Right forelimb (tissue), 1 donor: ENCODE results near the gene IPO13.
A peak's percentile ranks its signal among the peaks of the same experiment; 100 is the strongest.

Experiments used
- DNase-seq: peaks from one replicate; pipeline ENCODE4 v3.0.0-alpha.2; 2018

The IPO13 gene

DNA sequence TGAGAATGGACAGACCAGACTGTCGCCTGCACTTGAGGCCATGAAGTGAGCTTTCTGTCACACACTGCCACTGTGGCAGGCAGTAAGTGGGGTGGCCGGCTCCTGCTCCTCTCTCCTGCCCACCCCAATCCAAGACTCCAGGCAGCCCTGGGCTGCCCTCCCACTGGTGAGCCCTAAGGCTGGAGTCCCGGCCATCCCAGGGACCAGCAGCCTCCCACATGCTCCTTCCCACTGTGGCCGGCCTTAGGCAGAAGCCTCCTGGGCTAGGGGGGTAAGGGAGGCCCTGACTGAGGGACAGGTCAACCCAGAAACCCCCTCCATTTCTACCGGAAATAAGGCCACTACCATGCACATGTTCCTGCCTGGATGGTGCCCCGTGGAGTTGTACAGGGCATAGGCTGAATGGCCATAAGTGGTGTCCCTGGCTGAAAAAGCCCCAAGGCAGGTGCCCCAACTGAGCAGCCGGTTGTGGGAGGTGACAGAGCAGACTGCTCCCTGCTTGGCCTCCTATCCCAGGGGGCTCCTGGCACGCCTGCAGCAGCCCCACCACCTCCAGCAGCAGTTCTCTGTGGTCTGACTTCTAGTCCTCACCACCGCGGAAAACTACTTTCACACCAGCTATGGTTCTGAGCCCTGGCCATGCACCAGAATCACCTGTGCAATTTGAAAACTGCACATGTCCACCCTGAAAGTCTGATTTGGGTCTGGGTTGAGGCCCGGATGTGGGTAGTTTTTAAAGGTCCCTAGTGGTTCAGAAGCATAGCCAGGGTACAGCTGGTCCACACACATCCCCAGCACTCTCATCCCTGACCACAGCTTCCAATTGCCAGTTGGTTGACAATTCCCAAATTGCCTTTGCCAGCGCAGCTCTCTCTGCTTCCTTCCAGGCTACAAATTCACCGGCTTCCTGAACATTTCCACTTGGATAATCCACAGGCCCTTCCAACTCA lies 14.8 kb upstream of the IPO13 start:
- DNase-seq = peak; percentile 38

DNA sequence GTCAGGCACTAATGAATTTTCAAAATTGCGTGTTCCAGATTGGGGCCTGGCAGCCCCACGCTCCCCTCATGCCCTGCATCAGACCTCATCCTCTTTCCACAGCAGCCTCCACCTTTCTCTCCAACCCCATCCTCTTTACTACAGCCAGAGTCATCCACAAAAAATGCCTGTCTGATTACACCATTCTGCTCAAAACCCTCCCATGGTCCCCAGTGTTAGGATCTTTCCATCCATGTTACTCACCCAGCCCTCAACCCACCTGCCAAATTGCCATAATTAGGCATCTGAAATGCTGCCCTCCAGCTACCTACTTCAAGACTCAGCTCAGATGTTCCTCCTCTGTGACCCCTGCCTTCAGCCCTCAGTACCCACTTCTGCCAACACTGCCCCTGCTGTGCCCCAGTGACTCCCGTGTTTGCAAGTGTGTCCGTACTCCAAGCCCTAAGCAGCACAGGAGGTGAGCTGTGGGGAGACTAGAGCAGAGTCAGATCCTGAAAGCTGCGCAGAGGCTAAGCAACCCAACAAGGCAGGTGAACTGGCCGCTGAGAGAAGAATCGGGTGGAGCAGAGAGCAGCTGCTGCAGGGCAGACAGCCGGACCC lies 13.9 kb upstream of the IPO13 start:
- no peak for DNase-seq

DNA sequence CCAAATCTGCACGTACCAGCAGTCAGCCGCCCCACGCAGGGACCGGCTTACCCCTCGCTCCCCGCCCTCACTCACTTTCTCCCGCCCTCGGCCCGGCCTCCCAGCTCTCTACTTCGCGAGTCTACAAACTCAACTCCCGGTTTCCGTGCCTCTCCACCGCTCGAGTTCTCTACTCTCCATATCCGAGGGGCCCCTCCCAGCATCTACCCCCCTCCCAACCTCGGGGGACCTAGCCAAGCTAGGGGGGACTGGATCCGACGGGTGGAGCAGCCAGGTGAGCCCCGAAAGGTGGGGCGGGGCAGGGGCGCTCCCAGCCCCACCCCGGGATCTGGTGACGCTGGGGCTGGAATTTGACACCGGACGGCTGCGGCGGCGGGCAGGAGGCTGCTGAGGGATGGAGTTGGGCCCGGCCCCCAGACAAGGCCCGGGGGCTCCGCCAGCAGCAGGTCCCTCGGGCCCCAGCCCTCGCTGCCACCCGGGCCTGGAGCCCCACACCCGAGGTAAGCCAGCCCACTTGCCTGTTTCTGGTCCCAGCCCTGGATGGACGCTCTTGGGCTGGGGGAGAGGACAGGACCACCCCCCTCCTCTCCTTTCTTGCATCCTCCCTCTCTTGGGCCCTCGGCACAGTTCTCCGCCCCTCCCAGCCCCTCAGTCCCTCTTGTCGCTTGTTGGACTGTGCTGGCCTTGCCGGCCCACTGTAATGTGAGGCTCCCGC lies 13.2 kb upstream of the IPO13 start, which contains the start of gene ARTN:
TSS of gene ARTN (plus strand) at position 416 of the 715 bp plus-strand sequence. CDS start 1,856 bp downstream, outside the sequence.
- DNase-seq = peak; percentile 69

- peak; percentile 82 for DNase-seq
Observed at GRCh38 chr1:43934101-43934985, 12.4 kb upstream of the IPO13 start.

DNA sequence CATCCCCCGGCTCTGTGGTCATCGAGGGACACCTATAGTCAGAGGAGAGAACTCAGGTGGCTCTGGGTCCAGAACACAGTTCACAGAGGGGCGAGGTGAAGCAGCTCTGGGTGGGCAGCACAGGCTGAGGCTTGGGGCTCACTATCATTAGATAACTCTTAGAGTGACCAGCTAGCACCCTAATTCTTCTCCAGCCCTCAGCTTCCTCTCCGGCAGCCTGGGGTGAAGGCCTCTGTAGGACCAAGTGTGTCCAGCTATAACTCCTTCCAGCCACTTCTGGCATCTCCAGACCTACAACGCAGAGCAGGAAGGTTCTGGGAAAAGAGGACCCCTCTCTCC lies 11.8 kb upstream of the IPO13 start:
- DNase-seq = no peak

DNA sequence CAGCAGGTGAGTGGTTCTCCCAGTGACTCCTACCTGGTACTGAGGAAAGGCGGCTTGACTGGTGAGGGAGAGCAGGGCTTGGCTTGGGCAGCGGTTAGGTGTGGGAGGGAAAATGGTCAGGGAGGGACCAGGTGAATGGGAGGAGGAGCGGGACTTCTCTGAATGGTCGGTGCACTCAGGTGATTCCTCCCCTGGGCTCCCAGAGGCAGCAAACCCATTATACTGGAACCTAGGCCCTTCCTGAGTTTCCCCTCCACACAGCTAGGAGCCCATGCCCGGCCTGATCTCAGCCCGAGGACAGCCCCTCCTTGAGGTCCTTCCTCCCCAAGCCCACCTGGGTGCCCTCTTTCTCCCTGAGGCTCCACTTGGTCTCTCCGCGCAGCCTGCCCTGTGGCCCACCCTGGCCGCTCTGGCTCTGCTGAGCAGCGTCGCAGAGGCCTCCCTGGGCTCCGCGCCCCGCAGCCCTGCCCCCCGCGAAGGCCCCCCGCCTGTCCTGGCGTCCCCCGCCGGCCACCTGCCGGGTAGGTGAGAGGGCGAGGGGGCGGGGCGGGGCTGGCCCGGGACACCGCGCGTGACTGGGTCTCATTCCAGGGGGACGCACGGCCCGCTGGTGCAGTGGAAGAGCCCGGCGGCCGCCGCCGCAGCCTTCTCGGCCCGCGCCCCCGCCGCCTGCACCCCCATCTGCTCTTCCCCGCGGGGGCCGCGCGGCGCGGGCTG lies 10.9 kb upstream of the IPO13 start:
- peak; percentile 37 for DNase-seq

DNA sequence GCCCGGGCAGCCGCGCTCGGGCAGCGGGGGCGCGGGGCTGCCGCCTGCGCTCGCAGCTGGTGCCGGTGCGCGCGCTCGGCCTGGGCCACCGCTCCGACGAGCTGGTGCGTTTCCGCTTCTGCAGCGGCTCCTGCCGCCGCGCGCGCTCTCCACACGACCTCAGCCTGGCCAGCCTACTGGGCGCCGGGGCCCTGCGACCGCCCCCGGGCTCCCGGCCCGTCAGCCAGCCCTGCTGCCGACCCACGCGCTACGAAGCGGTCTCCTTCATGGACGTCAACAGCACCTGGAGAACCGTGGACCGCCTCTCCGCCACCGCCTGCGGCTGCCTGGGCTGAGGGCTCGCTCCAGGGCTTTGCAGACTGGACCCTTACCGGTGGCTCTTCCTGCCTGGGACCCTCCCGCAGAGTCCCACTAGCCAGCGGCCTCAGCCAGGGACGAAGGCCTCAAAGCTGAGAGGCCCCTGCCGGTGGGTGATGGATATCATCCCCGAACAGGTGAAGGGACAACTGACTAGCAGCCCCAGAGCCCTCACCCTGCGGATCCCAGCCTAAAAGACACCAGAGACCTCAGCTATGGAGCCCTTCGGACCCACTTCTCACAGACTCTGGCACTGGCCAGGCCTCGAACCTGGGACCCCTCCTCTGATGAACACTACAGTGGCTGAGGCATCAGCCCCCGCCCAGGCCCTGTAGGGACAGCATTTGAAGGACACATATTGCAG lies 10.2 kb upstream of the IPO13 start:
- peak; percentile 63 for DNase-seq

DNA sequence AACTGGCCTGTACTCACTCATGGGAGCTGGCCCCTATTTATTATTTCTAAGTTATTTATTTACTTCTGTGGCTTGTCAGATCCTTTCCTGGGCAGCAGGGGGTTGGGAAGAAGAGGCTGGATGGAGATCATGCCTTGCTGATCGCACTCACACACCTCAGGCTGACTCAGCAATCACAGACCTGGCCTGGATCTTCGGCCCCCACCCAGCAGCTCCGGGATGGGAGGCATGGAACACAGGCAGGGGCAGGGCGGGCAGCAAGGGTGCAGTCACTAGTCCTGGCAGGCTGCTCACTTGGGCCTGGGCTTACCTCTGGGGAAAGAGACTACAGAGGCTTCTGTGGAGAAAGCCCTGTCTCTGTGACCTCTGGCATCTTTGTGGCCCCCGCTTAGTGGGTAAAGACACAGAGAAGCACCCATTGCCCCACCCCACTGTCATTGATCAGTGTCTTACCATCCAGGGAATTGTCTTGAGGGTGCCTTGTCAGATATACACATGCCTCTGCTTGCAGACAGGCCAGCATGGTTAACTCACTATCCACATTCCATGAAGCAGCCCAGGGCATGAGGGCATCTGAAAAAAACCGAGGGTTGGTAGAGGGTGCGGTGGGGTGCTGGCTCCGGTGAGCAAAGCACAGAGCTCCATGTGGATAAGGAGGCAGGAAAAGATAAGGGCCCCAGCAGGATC lies 9.4 kb upstream of the IPO13 start:
- peak; percentile 42 for DNase-seq

- no peak for DNase-seq
Observed at GRCh38 chr1:43938383-43938782, 8.4 kb upstream of the IPO13 start.

DNA sequence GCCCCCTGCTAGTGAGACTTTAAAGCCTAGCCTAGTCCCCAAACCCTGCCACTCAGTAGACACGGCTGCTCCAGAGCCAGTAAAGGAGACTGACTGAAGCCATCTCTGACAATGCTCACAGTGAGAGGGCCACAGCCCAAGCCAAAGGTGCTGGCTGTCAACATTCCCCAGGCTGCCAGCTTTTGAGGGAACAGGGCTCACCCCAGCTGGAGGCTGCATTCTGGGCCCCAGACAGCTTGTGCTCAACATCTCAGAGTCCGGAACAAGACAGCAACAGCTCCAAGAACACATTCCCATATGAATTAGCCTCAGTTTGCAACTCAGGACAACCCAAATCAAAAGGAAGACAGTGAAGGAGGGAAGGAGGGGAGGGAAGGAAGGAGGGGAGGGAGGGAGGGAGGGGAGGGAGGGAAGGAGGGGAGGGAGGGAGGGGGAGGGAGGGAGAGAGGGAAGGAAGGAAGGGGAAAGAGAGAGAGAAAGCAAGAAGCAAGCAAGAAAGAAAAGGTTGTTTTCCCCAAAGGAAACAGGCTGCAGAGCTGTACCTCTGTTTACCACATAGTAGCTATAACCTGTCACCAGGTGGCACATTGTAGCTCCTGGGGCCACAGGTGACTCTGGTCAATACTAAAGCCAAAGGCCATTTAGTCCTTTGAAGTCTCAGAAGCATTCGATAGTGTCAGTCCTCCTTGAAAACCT lies 7.7 kb upstream of the IPO13 start:
- peak; percentile 45 for DNase-seq

- DNase-seq = no peak
Observed at GRCh38 chr1:43942411-43942810, 4.3 kb upstream of the IPO13 start.

GRCh38 chr1:43944860-43945259 lies 1.9 kb upstream of the IPO13 start:
- no peak for DNase-seq

- no peak for DNase-seq
Observed at GRCh38 chr1:43945674-43946235, 995 bp upstream of the IPO13 start.

GRCh38 chr1:43947061-43947873 lies 517 bp downstream of the IPO13 start:
- no peak for DNase-seq

DNA sequence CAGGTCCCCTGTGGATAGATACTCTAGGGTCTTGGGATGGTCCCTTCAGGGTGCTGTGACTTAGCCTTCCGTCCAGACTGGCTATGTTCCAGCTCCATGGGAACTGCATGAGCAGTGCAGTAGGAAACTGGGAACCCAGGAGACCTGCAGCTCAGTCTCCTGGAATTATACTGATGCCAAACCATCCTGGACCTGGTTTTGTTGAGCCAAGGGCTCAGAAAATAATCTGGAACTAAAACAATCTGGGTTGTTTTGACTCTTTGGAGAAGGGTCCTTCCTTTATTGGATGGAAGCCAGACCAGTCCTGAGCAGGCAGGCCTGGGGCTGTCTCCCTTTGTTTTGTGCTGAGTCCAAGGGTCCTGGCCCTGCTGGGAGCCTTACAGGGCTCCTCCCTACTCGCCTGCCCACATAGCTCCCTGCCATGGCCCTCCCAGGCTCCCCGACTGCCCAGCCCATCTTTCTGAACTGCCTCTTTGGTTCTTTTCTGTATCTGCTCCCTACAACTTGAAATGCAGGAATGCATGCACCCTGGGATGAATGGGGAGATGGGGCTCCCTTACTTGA lies 1.2 kb downstream of the IPO13 start:
- no peak for DNase-seq

DNA sequence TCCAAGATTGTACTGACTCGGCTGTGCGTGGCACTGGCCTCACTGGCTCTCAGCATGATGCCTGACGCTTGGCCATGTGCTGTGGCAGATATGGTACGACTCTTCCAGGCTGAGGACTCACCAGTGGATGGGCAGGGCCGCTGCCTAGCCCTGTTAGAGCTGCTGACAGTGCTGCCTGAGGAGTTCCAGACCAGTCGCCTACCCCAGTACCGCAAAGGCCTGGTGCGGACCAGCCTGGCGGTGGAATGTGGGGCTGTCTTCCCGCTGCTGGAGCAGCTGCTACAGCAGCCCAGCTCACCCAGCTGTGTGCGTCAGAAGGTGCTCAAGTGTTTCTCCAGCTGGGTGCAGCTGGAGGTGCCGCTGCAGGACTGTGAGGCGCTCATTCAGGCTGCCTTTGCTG lies 2.9 kb downstream of the IPO13 start:
- DNase-seq = peak; percentile 61

DNA sequence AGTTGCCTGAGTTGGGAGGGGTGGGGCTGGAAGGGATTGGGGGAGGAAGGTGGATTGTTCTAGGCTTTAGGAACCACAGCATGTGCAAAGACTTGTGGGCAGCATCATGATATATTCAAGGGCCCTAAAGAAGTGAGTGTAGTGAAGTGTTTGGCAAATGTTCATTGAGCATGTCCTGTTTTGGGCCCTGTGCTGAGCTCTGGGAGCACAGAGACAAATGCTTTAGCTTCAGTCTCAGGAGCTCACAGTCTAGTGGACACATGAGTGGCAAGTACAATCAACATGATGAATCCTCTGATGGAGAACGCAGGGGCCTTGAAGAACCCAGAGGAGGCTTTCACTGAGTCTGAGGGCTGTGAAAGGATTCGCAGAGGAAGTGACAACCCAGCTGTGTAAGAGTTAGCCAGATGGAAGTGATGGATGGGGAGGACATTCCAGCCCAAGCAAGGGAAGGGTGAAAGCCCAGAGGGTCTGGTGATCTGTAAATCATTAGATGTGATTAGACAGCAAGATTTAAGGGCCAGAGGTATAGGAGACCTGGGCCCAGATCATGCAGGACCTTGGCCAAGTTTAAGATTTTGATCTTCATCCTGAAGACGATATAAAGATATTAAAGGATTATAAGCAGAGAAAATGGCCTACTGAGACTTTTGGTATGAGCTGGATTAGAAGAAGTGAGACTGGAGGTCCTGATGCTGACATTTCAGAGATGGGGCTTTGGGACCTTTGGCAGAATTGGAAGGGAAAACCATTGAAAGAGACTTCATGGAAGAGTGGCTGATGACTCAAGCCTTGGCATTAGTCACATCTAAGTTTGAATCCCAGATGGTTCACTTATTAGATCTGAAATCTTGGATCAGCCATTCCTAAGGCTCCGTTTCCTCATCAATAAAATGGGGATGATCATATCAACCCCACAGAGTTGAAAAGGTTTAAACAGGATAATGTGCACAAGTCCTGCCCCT lies 4.6 kb downstream of the IPO13 start:
- no peak for DNase-seq
